Measurements from ENCODE around the gene SMARCA1. TPM values are rescaled to one million over a fixed set of nuclear protein-coding genes. Genes with fewer than 3 reads are reported as not detected.

SMARCA1 gene
- total and polyA plus RNA-seq, 2 donors (not counting 1 experiment from before 2014, with no cell fraction given): 0.07 to 0.39 TPM

DNA sequence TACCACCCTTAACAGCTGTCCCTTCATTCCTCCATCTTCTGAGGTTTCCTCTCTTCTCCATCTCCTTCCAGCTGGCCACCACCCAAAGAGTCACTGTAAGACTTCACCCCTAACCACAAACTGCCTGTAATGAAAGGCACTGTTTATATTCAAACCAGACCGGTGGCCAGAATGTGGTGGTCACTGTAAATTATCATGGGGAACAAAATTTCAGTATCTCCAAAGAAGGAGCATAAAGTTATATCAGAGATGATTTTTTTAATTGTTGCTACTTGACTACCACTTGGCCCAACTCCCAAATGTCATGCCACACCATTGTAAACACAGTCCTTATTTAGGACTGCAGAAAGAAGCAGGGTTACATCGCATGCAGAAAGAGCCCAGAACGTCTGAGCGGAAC, 44.8 kb downstream of the SMARCA1 start:
- Histone ChIP-seq H3K27ac (ENCODE audit: low read length in 2 of 2) (no peak overlapping the region), H3K4me1 (ENCODE audit: control insufficient read depth in 2 of 2, insufficient read depth in 2 of 2, low read length in 2 of 2) (no peaks in the 10 kb centered on the region), H4K20me1 (ENCODE audit: control insufficient read depth, insufficient read depth, low read length, poor library complexity, severe bottlenecking) (no peaks in the 10 kb centered on the region), H3K9me3 (ENCODE audit: control extremely low read depth in 1 of 3, control insufficient read depth in 2 of 3, insufficient read depth in 1 of 3, low read length in 2 of 3) (no peaks in the 10 kb centered on the region), H2AFZ (ENCODE audit: insufficient read depth, low read depth, low read length, poor library complexity, severe bottlenecking) (no peak overlapping the region), H3K4me2 (replicated peaks; ENCODE audit: low read depth, low read length, poor library complexity, severe bottlenecking) (no peak overlapping the region), H3K9ac (ENCODE audit: low read length) (no peak overlapping the region), H3K27me3 (replicated peaks in 1 of 4; ENCODE audit: control extremely low read depth in 1 of 4, control insufficient read depth in 3 of 4, insufficient read depth in 4 of 4, low read length in 3 of 4) (no peaks in the 10 kb centered on the region), H3K36me3 (replicated peaks in 1 of 2; ENCODE audit: control extremely low read depth in 1 of 2, control insufficient read depth in 1 of 2, extremely low read depth in 1 of 2, insufficient read depth in 2 of 2, low read length in 1 of 2) (no peaks in the 10 kb centered on the region), H3K4me3 (ENCODE audit: control extremely low read depth in 1 of 5, extremely low read depth in 1 of 5, insufficient read depth in 1 of 5, low read depth in 2 of 5, low read length in 4 of 5) (no peak overlapping the region), H3K79me2 (ENCODE audit: control insufficient read depth, insufficient read depth, low read length) (no peaks in the 10 kb centered on the region)
- intact Hi-C loops (cut with micrococcal nuclease): no loop called here
- TF ChIP-seq, protein P1, sequence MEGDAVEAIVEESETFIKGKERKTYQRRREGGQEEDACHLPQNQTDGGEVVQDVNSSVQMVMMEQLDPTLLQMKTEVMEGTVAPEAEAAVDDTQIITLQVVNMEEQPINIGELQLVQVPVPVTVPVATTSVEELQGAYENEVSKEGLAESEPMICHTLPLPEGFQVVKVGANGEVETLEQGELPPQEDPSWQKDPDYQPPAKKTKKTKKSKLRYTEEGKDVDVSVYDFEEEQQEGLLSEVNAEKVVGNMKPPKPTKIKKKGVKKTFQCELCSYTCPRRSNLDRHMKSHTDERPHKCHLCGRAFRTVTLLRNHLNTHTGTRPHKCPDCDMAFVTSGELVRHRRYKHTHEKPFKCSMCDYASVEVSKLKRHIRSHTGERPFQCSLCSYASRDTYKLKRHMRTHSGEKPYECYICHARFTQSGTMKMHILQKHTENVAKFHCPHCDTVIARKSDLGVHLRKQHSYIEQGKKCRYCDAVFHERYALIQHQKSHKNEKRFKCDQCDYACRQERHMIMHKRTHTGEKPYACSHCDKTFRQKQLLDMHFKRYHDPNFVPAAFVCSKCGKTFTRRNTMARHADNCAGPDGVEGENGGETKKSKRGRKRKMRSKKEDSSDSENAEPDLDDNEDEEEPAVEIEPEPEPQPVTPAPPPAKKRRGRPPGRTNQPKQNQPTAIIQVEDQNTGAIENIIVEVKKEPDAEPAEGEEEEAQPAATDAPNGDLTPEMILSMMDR (IDR thresholded peaks at IDR 0.05): no peak
- no peak for TF ChIP-seq EZH2 (IDR thresholded peaks at IDR 0.05; ENCODE audit: borderline replicate concordance, insufficient read depth, low read depth, low read length, poor library complexity, severe bottlenecking)
- Mint-ChIP-seq H3K4me1 (no peaks in the 10 kb centered on the region), H3K9me3 (ENCODE audit: insufficient read depth) (no peaks in the 10 kb centered on the region), H3K27me3 (no peaks in the 10 kb centered on the region), H3K27ac (no peak overlapping the region), H3K4me3 (no peak overlapping the region)
- no peak for DNase-seq
- ATAC-seq (ENCODE audit: low read depth): no peak
- WGBS (ENCODE audit: insufficient coverage): 100% methylated on average over 1 of the region's 4 CpGs
- ChIA-PET CTCF (no interaction called here), POLR2A (no interaction called here)

DNA sequence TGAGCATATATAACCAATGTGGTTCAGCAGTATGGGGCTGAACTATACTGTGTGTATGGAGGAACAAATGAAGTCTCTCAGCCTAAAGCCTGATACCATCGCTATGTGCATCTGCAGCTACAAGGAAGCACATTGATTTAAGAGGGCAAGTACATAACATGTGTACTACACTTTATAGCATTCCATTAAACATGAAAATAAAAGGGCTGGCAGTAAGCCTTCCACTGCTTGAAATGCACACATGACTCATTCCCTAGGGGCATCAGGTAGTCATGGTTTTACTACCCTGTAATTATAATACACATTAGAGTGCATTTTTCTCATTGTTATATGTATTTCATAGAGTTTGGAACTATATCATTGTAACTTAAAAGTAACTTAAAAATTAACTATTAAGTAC, 51.2 kb downstream of the SMARCA1 start:
- ChIA-PET CTCF (no interaction called here), POLR2A (no interaction called here)
- Histone ChIP-seq H3K9ac (ENCODE audit: low read length) (no peak overlapping the region), H3K4me3 (ENCODE audit: control extremely low read depth in 1 of 5, extremely low read depth in 1 of 5, insufficient read depth in 1 of 5, low read depth in 2 of 5, low read length in 4 of 5) (no peak overlapping the region), H3K27me3 (replicated peaks in 1 of 4; ENCODE audit: control extremely low read depth in 1 of 4, control insufficient read depth in 3 of 4, insufficient read depth in 4 of 4, low read length in 3 of 4) (no peaks in the 10 kb centered on the region), H3K9me3 (ENCODE audit: control extremely low read depth in 1 of 3, control insufficient read depth in 2 of 3, insufficient read depth in 1 of 3, low read length in 2 of 3) (no peaks in the 10 kb centered on the region), H4K20me1 (ENCODE audit: control insufficient read depth, insufficient read depth, low read length, poor library complexity, severe bottlenecking) (no peaks in the 10 kb centered on the region), H3K27ac (ENCODE audit: low read length in 2 of 2) (no peak overlapping the region), H3K36me3 (replicated peaks in 1 of 2; ENCODE audit: control extremely low read depth in 1 of 2, control insufficient read depth in 1 of 2, extremely low read depth in 1 of 2, insufficient read depth in 2 of 2, low read length in 1 of 2) (no peaks in the 10 kb centered on the region), H2AFZ (ENCODE audit: insufficient read depth, low read depth, low read length, poor library complexity, severe bottlenecking) (no peak overlapping the region), H3K4me1 (ENCODE audit: control insufficient read depth in 2 of 2, insufficient read depth in 2 of 2, low read length in 2 of 2) (no peaks in the 10 kb centered on the region), H3K4me2 (replicated peaks; ENCODE audit: low read depth, low read length, poor library complexity, severe bottlenecking) (no peak overlapping the region), H3K79me2 (ENCODE audit: control insufficient read depth, insufficient read depth, low read length) (no peaks in the 10 kb centered on the region)
- no CpG with 5 or more reads among the region's 1 CpG for WGBS (ENCODE audit: insufficient coverage)
- Mint-ChIP-seq H3K27me3 (no peaks in the 10 kb centered on the region), H3K9me3 (ENCODE audit: insufficient read depth) (no peaks in the 10 kb centered on the region), H3K4me3 (no peak overlapping the region), H3K4me1 (no peaks in the 10 kb centered on the region), H3K27ac (no peak overlapping the region)
- TF ChIP-seq, protein P1 (IDR thresholded peaks at IDR 0.05): no peak
- TF ChIP-seq EZH2 (IDR thresholded peaks at IDR 0.05; ENCODE audit: borderline replicate concordance, insufficient read depth, low read depth, low read length, poor library complexity, severe bottlenecking): no peak
- intact Hi-C loops (cut with micrococcal nuclease): no loop called here
- ATAC-seq (ENCODE audit: low read depth): no peak
- no peak for DNase-seq
